A673 (cell line): ENCODE measurements around the gene KLHL30.

Experiments used
- CTCF ChIP-seq: fragments of 300-800, 200-600 bp; sonication (generic); conservative IDR thresholded peaks from 2 replicates; pipeline ENCODE4 v1.5.1; 2017; ENCODE audit warnings: low read depth, mild to moderate bottlenecking, antibody characterized with exemption, low read length, moderate library complexity, mixed read lengths
- EZH2 ChIP-seq: fragments of 200-600 bp; sonication (generic); IDR thresholded peaks from 2 replicates; pipeline ENCODE4 v1.6.1; 2017; ENCODE audit warnings: borderline replicate concordance, low read depth, mild to moderate bottlenecking, mixed read lengths, antibody characterized with exemption, low read length; ENCODE audit not compliant: poor library complexity, severe bottlenecking

GRCh38 chr2:238152771-238153688 lies 14.6 kb downstream of the KLHL30 start:
- TF ChIP-seq CTCF (peak; percentile 39), EZH2 (no peak)
